HG03565 (cell line): Measurements from ENCODE around the gene TBX4.
"Not testable (repeated sequence)": the region's sequence is repeated elsewhere in the genome, so short reads cannot be mapped to it uniquely, and the experiment has no call there.

Source experiments
- ATAC-seq: cut with Tn5 transposase; IDR thresholded peaks from one replicate; pipeline ENCODE4 v1.9.1; 2021; ENCODE audit warnings: mild to moderate bottlenecking, moderate library complexity; ENCODE audit not compliant: unreplicated experiment

Gene TBX4

GRCh38 chr17:61480414-61480807, 28.2 kb downstream of the TBX4 start:
- ATAC-seq = no peak

- ATAC-seq = no peak
Measured at GRCh38 chr17:61481421-61481820, 29.2 kb downstream of the TBX4 start.

- no peak for ATAC-seq
Measured at GRCh38 chr17:61482467-61482866, 30.2 kb downstream of the TBX4 start.

GRCh38 chr17:61483778-61484116, 31.5 kb downstream of the TBX4 start:
- no peak for ATAC-seq

- ATAC-seq = no peak
Measured at GRCh38 chr17:61484174-61484573, 32.0 kb downstream of the TBX4 start.

GRCh38 chr17:61485067-61485775, 33.0 kb downstream of the TBX4 start:
- no peak for ATAC-seq

GRCh38 chr17:61486135-61487120, 34.2 kb downstream of the TBX4 start:
- no peak for ATAC-seq

GRCh38 chr17:61487161-61487988, 35.2 kb downstream of the TBX4 start:
- ATAC-seq = no peak

- ATAC-seq = no peak
Measured at GRCh38 chr17:61487989-61488595, 35.9 kb downstream of the TBX4 start.

GRCh38 chr17:61488878-61489718, 36.9 kb downstream of the TBX4 start:
- ATAC-seq = no peak

GRCh38 chr17:61489719-61490490, 37.7 kb downstream of the TBX4 start:
- ATAC-seq = no peak

GRCh38 chr17:61490540-61490975, 38.3 kb downstream of the TBX4 start:
- ATAC-seq = no peak

GRCh38 chr17:61491981-61492380, 39.8 kb downstream of the TBX4 start:
- no peak for ATAC-seq

- no peak for ATAC-seq
Measured at GRCh38 chr17:61492759-61493526, 40.7 kb downstream of the TBX4 start.

GRCh38 chr17:61493830-61494324, 41.7 kb downstream of the TBX4 start:
- ATAC-seq = not testable (repeated sequence)

GRCh38 chr17:61494325-61495160, 42.3 kb downstream of the TBX4 start:
- ATAC-seq = no peak

GRCh38 chr17:61495161-61495857, 43.1 kb downstream of the TBX4 start:
- no peak for ATAC-seq
